ENCODE data around the gene CCNO.

Gene CCNO

GRCh38 chr5:55225346-55225745 is 8.1 kb downstream of the CCNO start:
- no peak overlapping the region for H3K27ac ChIP-seq (ENCODE audit: extremely low read depth, low read depth, low read length)
- H3K9me3 ChIP-seq (ENCODE audit: control insufficient read depth, insufficient read depth, low read depth, low read length), result no peaks in the 10 kb centered on the region
- H3K36me3 ChIP-seq (ENCODE audit: control insufficient read depth in 2 of 2, insufficient read depth in 1 of 2, low read length in 2 of 2), result peaks cover 0 to 18% of the 10 kb centered on the region in 2 experiments; a peak in 1 of 3 replicates
- TF ChIP-seq ZNF837 (tag by site-specific recombination; IDR thresholded peaks at IDR 0.05), result no peak
- TF ChIP-seq SCRT1 (tag by site-specific recombination; IDR thresholded peaks at IDR 0.05; ENCODE audit: borderline replicate concordance), result no peak
- TF ChIP-seq ZNF521 (tag by site-specific recombination; IDR thresholded peaks at IDR 0.05), result no peak
- TF ChIP-seq KLF10 (tag by site-specific recombination; IDR thresholded peaks at IDR 0.05), result no peak
- no peak for TF ChIP-seq HOXD13 (CRISPR knock-in tag; IDR thresholded peaks at IDR 0.05; ENCODE audit: borderline replicate concordance)
- TF ChIP-seq ZNF391 (tag by site-specific recombination; IDR thresholded peaks at IDR 0.05; ENCODE audit: borderline replicate concordance, low read depth), result no peak
- no peak for TF ChIP-seq ZNF133 (tag by site-specific recombination; IDR thresholded peaks at IDR 0.05)
- TF ChIP-seq ZNF488 (tag by site-specific recombination; IDR thresholded peaks at IDR 0.05), result no peak
- TF ChIP-seq REST (tag by site-specific recombination; IDR thresholded peaks at IDR 0.05), result no peak
- H3K4me3 ChIP-seq (ENCODE audit: low read depth, low read length), result no peak overlapping the region
- no peaks in the 10 kb centered on the region; the same call in 1 of the 2 replicates for H3K4me1 ChIP-seq (ENCODE audit: control insufficient read depth, insufficient read depth, low read length)
- ChIA-PET POLR2A (interaction anchor here (0.9 to 1.8 kb wide), 3 partner anchors 8 to 49 kb away, joined by 3 to 4 read pairs (median 4); no protein-coding TSS in a partner anchor), CTCF (interaction anchor here (0.7 to 2.9 kb wide), 9 partner anchors 10 to 62 kb away, joined by 3 to 24 read pairs (median 5); no protein-coding TSS in a partner anchor)

GRCh38 chr5:55223812-55224240 is 9.6 kb downstream of the CCNO start:
- Histone ChIP-seq H3K36me3 (ENCODE audit: control insufficient read depth in 2 of 2, insufficient read depth in 1 of 2, low read length in 2 of 2) (peaks cover 0 to 21% of the 10 kb centered on the region in 2 experiments; a peak in 1 of 3 replicates), H3K4me1 (ENCODE audit: control insufficient read depth, insufficient read depth, low read length) (no peaks in the 10 kb centered on the region; the same call in 1 of the 2 replicates), H3K27ac (ENCODE audit: extremely low read depth, low read depth, low read length) (no peak overlapping the region), H3K4me3 (ENCODE audit: low read depth, low read length) (no peak overlapping the region), H3K9me3 (ENCODE audit: control insufficient read depth, insufficient read depth, low read depth, low read length) (no peaks in the 10 kb centered on the region)
- no peak for TF ChIP-seq ZNF202 (tag by site-specific recombination; IDR thresholded peaks at IDR 0.05; ENCODE audit: borderline replicate concordance)
- no peak for TF ChIP-seq ZFP37 (tag by site-specific recombination; IDR thresholded peaks at IDR 0.05)
- TF ChIP-seq ZSCAN5A (tag by site-specific recombination; IDR thresholded peaks at IDR 0.05), result no peak
- no peak for TF ChIP-seq MEIS1 (CRISPR knock-in tag; IDR thresholded peaks at IDR 0.05; ENCODE audit: borderline replicate concordance)
- TF ChIP-seq ZNF664 (tag by site-specific recombination; IDR thresholded peaks at IDR 0.05), result no peak
- no peak for TF ChIP-seq BCL11A (tag by site-specific recombination; IDR thresholded peaks at IDR 0.05; ENCODE audit: low read depth)
- no peak for TF ChIP-seq ZNF530 (tag by site-specific recombination; IDR thresholded peaks at IDR 0.05; ENCODE audit: low read depth)
- no peak for TF ChIP-seq ZNF561 (tag by site-specific recombination; IDR thresholded peaks at IDR 0.05; ENCODE audit: borderline replicate concordance)
- TF ChIP-seq ZNF76 (tag by site-specific recombination; IDR thresholded peaks at IDR 0.05; ENCODE audit: borderline replicate concordance, low read depth), result no peak
- TF ChIP-seq ZNF121 (tag by site-specific recombination; IDR thresholded peaks at IDR 0.05), result no peak
- no peak for TF ChIP-seq ZBTB8A (tag by site-specific recombination; IDR thresholded peaks at IDR 0.05)
- no peak for TF ChIP-seq ZNF791 (tag by site-specific recombination; IDR thresholded peaks at IDR 0.05)
- no peak for TF ChIP-seq ZNF16 (tag by site-specific recombination; IDR thresholded peaks at IDR 0.05; ENCODE audit: low read depth)
- no peak for TF ChIP-seq ZNF175 (tag by site-specific recombination; IDR thresholded peaks at IDR 0.05)
- TF ChIP-seq ZNF768 (tag by site-specific recombination; IDR thresholded peaks at IDR 0.05), result no peak
- TF ChIP-seq ZNF37A (tag by site-specific recombination; IDR thresholded peaks at IDR 0.05), result no peak
- TF ChIP-seq ZNF549 (tag by site-specific recombination; IDR thresholded peaks at IDR 0.05), result no peak
- TF ChIP-seq ZNF248 (tag by site-specific recombination; IDR thresholded peaks at IDR 0.05), result no peak
- TF ChIP-seq YY2 (tag by site-specific recombination; IDR thresholded peaks at IDR 0.05), result no peak
- ChIA-PET POLR2A (no interaction called here), CTCF (interaction anchor here (0.7 to 1.0 kb wide), 3 partner anchors 102 to 468 kb away, joined by 3 to 4 read pairs (median 3); no protein-coding TSS in a partner anchor)

Data from HEK293 (cell line).